Activated CD4-positive, alpha-beta T cell treated with anti-CD3 and anti-CD28 coated beads, Interleukin-2, amount 50 U/mL, for 24 hours (primary cell): Measurements from ENCODE around the gene HHIPL1.
"Not testable (repeated sequence)": the region's sequence is repeated elsewhere in the genome, so short reads cannot be mapped to it uniquely, and the experiment has no call there.

Source experiments
- DNase-seq, 2 donors: peaks; one replicate each; pipeline ENCODE4 v3.0.0-alpha.2; 2020; ENCODE audit warnings: low read depth in 1 of 2, low spot score in 1 of 2

Gene HHIPL1

DNA sequence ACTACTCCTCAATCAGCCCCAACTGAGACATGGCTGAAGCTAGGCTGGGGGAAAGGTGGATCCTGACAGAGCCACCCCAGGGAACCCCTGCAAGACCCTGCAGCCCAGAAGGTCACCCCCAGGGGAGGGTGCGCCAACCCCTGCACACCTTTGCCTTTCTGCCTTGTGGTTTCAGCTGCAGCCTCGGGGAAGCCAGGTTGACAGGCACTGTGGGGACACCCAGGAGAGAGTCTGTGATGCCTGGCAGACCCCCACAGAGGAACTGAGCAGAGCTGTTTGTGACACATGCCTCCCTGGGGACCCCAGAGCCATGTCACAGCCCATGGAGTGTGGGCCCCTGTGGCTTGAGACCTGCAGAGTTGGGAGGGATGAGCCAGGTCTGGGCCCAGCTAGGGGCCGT is 11.8 kb upstream of the HHIPL1 start:
- no peak for DNase-seq

DNA sequence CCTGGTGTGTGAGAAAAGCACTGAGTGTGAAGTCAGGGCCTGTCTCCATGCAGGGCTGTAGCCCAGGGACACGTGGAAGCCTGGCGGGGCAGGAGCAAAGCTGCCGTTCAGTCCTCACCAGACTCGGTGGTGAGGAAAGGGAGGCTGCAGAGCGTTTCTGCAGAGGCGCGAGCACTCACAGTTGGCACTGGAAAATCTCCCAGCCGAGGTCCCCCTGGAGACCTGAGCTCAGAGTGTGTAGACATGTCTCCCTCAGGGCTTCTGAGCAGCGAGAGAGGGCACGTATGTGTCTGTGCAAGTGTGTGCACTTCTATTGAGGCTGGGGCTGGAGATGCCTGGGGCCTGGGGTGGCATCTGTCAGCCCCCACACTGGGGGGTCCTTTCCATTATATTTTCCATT is 11.0 kb upstream of the HHIPL1 start:
- DNase-seq, result no peak

DNA sequence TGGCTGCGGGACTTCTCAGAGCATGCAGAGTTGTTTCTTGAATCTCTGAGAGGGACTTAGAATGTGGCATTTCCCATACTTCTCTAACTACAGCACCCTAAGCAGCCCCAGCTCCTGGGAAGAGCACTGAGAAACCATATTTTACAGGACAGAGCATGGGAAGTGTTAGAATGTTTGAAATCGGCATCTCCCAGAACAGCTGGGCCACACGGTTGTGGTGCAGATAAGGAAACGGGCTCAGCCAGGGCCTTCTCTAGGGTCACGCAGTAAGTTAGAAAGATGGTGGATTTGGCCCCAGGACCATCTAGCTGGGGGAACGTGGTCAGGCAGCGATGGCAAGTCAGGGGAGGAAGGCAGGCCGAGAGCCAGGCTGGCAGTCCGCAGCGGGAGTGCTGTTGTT is 10.5 kb upstream of the HHIPL1 start:
- no peak for DNase-seq

DNA sequence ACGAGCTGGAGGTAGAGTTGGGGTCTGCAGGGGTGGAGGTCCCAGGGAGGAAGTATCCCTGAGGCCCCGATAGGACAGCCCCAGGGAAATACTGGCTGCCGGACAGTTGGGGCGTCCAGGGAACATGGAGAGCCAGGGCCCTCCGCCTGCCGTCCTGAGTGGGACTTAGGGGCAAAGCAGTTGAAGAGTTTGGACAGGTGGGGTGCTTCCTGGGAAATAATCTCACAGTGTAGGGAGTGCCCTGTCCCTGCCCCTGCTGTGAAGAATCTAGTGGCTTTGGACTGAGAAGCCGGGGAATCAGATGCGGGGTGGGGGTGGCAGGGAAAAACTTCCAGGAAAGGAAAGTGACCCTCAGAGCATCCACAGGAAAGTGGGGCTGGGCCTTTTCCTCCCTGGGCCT is 9.8 kb upstream of the HHIPL1 start:
- DNase-seq, result no peak

DNA sequence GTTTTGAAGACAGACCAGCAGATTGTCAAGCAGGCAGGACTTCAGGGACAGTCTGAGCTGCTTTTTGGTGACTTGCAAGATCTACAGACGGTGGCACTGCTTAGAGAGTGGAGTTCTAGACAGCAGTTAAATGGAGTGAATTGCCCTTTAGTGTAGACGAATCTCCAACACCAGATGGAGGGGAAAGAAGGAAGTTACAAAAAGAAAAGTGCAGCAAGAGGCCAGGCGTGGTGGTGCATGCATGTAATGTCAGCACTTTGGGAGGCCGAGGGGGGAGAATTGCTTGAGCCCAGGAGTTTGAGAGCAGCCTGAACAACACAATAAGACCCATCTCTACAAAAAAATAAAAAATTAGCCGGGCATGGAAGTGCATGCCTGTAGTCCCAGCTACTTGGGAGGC is 8.4 kb upstream of the HHIPL1 start:
- no peak for DNase-seq

DNA sequence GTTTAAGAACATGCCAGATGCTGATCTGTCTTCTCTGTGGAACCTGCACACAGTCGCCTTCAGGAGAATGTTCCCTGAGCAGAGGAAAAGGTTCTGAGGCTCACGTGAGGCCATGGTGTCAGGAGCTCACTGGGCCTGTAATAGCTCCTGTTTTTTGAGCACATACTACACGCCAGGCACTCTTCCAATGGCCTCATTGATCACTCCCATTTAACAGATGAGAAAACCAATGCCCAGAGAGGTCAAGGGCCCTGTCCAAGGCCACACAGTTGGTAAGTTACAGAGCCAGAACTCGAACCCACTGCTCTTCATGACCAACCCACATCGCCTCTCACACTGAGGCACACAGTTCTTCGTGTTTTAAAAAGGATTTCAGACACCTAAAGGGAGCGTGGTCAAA is 7.3 kb upstream of the HHIPL1 start:
- no peak for DNase-seq

DNA sequence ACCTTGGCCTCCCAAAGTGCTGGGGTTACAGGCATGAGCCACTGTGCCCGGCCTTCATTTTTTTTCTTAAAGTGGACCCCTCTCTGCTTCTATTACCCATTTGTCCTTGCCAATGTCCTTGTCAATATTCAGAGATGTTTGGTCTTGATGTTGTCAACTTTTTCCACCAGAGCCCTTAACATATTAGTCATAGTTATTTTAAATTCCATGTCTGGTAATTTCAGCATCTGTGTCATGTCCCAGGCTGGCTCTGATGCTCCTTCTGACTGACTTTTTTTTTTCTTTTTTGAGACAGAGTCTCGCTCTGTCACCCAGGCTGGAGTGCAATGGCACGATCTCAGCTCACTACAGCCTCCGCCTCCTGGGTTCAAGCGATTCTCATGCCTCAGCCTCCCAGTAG is 2.2 kb upstream of the HHIPL1 start:
- not testable (repeated sequence) for DNase-seq

DNA sequence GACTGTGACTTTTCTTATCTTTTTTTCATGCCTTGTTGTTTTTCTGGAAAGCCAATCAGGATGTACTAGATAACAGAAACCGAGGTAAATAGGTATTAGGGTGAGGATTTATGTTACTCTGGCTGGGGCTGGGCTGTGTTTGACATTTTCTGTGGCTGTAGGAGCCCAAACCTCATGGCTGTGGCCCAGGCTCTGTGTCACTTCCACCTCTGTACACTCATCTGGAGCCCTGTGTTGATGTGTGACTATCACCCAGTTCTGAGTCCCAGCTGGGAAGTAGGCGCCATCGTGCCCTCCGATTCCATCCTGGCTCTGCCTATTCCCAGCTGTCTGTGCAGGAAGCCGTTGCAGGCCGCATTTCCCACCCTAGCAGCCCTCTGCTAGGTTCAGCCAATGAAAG is 1.6 kb upstream of the HHIPL1 start:
- DNase-seq, result no peak

DNA sequence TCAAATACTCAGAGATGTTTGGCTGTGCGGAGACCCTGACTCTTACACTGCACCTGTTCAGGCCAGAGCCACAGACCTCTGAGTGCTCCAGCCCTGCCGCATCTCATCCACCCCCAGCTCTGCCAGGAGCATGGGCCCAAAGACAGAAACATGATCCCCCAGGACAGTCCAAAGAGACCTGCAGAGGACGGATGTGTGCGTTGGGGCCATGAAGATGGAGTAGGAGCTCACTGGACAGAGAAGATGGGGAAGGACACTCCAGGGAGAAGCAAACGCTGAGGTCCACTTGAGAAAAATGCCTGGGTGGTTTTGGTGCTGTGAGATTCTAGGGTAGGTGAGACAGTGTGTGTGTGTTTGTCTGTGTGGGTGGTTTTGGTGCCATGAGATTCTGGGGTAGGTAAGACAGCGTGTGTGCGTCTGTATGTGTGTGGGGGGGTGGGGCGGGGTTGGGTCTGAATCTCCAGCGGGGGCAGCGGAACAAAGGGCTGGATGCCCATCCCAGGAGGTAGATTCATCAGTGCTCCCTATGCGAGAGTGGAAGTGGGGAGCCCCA is 818 bp upstream of the HHIPL1 start:
- DNase-seq, result no peak

DNA sequence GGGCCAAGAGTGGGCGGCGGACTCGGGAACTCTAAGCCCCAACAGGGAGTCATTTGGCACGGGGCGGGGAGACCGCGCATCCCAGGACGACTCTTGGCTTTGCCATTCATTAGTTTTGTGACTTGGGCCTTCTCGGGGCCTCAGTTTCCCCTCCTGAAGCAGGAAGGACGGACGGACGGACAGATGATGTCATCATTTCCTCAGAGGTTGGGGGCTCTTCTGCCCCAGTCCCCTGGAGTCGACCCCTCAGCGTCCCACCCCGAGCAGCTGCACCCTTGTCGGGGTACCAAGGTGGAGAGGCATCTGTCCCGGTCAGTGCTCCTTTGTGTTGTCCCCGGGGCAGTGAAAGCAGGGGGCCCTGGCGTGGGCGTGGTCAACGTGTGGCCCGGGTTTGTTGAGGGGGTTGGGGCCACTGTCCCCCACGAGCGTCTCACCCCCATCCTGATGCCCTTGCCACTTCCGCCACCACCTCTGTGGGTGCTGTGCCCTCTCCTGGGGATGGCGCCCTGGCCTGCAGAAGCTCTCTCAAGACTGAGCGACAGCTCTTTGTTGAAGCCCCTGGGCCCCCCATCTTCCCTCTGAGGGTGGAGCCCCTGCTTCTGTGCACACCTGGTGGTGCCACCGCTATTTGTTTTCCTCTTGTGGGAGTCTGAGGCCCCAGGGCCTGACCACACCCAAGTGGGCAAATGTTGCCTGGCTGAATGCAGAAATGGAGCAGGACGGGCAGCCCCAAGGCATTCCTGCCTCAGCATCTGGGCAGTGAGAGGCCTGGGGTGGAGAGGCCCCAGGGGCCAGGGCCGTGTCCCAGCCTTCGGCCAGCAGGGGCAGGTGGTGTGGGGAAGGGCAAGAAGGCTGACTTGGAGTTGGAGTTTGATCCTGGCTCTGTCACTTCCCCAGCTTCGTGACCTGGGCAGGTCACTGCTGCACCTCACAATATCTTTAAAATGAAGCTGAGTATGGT is 896 bp downstream of the HHIPL1 start:
- DNase-seq, result no peak

DNA sequence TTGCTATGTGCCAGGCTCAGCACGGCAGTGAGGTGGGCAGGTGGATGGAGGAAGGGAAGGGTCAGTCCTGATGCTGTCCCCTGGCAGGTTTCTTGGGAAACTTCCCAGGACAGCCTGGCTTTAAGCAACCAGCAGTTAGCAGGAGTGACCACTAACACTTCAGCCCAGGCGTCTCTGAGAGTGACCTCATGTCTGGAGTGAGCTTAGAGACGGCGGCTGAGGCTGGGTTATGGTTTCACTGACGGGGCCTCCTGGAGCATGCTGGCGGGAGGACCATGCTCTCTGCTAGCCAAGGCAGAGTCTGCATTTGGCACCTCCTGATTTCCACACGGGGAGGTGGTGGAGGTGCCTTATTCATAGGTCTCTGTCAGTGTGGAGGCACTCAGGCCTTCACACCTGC is 2.5 kb downstream of the HHIPL1 start:
- no peak for DNase-seq

DNA sequence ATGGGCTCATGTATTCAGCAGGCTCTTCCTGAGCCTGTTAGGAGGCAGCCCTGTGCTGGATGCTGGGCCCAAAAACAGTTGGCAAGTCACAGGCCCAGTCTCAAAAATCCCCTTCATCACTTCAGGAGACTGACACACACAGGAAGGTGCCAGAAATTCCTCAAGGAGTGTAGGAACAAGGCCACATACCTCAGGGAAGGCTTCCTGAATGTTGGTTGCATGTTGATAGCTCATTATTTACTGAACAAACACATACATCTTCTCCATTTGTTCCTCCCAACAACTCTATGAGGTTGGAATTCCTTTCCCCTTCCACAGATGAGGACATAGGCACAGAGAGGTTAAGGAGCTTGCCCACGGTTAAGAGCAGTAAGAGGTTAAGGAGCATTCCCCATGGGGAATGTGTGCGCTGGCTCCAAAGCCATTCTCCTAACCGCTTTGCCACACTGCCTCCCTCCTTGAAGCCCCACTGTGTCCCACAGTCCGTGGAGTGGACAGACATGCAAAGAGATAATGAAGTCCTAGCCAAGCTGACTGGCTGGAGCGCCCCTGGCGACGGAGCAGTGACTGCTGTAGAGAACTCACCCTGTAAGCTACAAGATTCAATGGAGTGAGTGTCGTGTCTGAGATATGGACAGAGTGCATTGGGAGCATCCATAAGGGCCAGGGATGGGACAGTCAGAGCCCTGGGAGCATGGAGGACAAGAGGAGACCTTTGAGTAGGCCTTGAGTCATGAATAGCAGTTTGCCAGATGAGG is 3.3 kb downstream of the HHIPL1 start:
- DNase-seq, result no peak

DNA sequence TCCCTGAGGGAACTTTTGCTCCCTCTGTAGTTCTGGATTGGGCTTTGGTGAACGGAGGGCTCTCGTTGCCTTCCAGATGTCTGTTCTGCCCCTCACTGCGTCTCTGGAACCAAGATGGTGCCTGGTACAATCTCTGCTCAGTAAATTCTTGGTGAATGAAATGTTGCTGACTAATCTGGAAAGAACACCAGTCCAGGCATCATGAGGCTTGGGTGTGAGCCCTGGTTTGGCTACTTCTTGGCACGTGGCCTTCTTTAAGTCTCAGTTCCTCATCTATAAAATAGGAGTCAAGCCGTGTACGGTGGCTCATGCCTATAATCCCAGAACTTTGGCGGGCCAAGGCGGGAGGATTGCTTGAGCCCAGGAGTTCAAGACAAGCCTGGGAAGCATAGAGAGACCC is 4.3 kb downstream of the HHIPL1 start:
- no peak for DNase-seq

DNA sequence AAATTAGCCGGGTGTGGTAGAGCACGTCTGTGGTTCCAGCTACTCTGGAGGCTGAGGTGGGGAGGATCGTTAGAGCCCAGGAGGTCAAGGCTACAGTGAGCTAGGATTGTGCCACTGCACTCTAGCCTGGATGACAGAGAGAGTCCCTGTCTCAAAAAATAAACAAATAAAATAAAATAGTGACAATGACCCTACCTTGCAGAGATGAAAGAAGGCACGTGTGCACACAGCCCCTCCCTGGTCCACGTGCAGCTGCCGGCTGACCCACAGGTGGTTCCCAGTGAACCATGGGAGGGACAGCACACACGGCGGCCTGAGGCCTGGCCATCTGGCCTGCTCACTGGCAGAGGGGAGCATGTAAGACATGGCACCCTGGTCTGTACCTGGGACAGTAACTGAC is 4.7 kb downstream of the HHIPL1 start:
- no peak for DNase-seq

DNA sequence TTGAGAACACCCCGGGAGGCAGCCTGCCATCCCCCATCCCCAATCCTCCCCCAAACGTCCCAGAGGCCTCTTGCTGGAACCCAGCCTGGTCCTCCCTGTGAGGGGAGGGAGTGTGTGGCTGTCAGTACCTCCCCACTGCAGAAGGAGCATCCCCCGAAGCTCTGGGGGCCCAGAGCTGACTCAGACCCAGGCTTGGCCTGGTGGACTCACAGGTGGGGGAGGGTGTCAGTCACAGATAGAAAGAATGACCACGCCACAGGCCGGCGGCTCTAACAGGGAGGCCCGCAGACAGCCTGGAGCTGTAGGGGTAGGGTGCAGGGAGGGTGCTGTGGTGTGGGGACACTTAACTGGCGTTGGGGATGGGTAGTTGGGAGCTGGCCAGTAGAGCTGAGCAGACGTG is 5.3 kb downstream of the HHIPL1 start:
- DNase-seq, result no peak

DNA sequence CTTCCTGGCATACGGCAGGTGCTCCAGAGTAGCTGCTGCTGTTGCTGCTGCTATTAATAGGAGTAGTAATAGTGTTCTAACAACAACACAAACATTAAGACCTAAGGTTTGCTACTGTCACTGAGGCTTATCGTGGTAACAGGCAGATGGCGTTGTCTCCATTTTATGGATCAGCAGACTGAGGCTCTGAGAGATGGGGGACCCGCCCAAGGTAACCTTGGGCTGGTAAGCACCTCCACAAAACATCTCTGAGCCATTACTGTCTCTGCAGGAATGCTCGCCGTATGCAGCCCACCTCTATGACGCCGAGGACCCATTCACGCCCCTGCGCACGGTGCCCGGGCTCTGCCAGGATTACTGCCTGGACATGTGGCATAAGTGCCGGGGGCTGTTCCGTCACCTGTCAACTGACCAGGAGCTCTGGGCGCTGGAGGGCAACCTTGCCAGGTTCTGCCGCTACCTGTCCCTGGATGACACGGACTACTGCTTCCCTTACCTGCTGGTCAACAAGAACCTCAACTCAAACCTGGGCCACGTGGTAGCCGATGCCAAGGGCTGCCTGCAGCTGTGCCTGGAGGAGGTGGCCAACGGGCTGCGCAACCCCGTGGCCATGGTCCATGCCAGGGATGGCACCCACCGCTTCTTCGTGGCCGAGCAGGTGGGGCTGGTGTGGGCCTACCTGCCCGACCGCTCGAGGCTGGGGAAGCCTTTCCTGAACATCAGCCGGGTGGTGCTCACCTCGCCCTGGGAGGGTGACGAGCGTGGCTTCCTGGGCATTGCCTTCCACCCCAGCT is 7.2 kb downstream of the HHIPL1 start:
- DNase-seq, result no peak

DNA sequence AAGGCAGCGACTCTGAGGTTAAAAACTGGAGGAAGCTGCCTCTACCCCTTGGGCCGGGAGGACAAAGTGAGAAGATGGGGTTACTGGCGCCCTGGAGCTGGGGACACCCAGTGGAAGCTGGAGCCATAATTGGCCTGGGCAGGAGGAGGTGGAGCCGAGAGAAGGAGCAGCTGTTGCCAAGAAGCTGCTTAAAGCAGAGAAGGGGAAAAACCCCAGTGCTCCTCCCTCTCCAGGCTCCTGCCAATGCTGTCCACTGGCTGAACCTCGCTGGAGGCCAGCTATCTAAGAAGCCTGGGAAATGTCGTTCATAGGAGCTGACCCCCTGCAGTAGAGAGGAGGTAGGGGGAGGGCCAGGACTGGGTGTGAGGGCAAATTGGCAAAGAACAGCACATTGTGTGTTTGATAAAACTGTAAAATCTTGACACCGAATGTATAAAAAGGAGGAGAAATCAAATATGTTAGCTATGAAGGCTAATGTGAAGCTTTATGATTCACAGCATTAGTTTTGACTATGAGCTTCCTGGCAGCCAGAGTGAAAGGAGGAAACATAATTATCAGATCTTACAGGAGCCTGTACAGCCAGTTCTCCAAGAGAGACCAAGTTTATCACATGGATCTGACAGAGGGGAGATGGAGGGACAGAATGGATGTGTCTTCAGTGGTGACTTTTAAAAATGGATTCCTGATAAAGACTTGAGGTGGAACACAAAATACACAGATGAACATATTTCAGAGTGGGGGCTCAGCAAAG is 9.5 kb downstream of the HHIPL1 start:
- DNase-seq, result no peak

DNA sequence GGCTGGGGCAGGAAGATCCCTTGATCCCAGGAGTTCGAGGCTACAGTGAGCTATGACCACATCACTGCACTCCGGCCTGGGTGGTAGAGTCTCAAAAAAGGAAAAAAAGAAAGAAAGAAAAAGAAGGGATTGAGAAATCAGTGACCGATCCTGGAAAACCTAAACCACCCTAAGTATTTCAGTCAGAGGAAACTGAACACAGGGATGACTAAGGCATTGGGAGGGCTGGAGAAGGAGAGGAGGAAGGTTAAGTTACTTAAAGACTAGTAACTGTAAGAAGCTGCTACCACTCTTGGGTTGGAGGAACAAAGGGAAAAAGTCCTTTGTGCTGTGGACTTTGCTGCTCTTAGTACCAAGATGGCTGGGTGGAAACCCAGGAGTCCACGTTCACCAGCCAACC is 10.6 kb downstream of the HHIPL1 start:
- DNase-seq, result no peak

DNA sequence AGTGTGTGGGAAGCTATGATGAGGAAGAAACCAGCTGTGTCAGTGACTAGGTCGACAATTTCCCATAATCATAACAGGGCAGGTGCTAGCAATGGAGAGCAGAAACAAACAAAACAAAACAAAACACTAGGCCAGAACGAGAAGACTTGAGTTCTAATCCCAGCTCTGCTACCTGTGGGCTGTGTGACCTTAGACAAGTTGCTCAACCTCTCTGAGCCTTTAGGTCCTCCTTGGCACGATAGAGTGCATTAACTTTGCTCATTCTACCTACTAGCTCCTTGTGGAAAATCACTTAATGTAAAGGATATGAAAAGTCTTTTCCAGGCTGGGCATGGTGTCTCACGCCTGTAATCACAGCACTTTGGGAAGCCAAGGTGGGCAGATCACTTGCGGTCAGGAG is 11.2 kb downstream of the HHIPL1 start:
- DNase-seq, result no peak

DNA sequence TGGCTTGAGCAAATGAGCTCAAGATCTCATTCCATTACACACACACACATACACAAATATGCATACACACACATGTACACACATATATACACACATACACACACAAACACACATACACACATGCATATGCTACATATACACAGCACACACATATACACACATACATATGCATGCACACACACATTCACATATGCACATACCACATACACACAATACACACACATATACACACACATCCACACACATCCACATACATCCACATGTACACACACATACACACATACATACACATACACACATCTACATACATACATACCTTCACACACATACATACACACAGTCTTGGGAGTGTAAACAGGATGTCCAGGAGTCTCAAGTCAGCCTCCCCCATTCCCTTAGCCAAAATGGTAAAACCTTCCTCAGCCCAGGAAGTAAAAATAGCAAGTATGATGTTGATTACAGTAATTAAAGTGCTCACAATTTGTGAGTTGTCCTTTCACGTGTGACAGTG is 12.8 kb downstream of the HHIPL1 start:
- no peak for DNase-seq
